ENCODE data around the gene ANP32E. TPM values are rescaled to one million over a fixed set of nuclear protein-coding genes. Genes with fewer than 3 reads are reported as not detected.
A peak's percentile ranks its signal among the peaks of the same experiment; 100 is the strongest.

Gene ANP32E
- total and polyA plus RNA-seq, 4 donors, result 8.8 to 41.5 (median 25.6) TPM

DNA sequence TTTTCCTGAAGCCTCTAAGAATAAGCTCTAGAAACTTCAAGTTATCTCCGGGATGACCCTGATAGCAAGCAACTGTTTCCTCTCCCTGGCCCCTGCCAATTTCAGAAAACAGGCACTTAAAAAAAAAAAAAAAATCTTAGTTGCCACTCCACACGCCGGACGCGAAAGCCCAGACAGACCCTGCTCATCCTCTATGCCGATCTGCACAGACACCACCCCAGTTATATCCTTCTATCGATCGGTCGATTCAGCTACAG lies 1.7 kb downstream of the ANP32E start:
- Histone ChIP-seq H3K27ac (ENCODE audit: low read depth in 1 of 2, low read length in 2 of 2) (peak overlapping the region; percentile 98), H3K27me3 (ENCODE audit: control insufficient read depth in 4 of 4, insufficient read depth in 4 of 4, low read length in 3 of 4) (no peaks in the 10 kb centered on the region), H3K4me3 (ENCODE audit: low read depth in 1 of 3, low read length in 3 of 3) (peak overlapping the region; percentile 73 to 97 (median 92)), H3K9me3 (ENCODE audit: control insufficient read depth in 4 of 4, low read length in 3 of 4) (no peaks in the 10 kb centered on the region), H3K4me1 (ENCODE audit: control insufficient read depth in 4 of 4, insufficient read depth in 4 of 4, low read length in 3 of 4) (peaks cover 1 to 20% (median 6%) of the 10 kb centered on the region in 4 donors), H3K36me3 (ENCODE audit: control insufficient read depth in 4 of 4, insufficient read depth in 3 of 4, low read depth in 1 of 4, low read length in 3 of 4) (peaks cover 0 to 6% (median under 1%) of the 10 kb centered on the region in 4 donors), H3K9ac (ENCODE audit: low read depth in 1 of 2, low read length in 2 of 2) (peak overlapping the region; percentile 68 to 91)
- WGBS, result 0% methylated on average over 9 of the region's 9 CpGs
- no peak for DNase-seq (ENCODE audit: low spot score)
- no peak for TF ChIP-seq HNF4A (conservative IDR thresholded peaks at IDR 0.05)
- no peak for TF ChIP-seq SP1 (IDR thresholded peaks at IDR 0.05)
- TF ChIP-seq GABPA (IDR thresholded peaks at IDR 0.05 in 1 of 2, conservative IDR thresholded peaks at IDR 0.05 in 1 of 2), result no peak
- TF ChIP-seq, protein P1, sequence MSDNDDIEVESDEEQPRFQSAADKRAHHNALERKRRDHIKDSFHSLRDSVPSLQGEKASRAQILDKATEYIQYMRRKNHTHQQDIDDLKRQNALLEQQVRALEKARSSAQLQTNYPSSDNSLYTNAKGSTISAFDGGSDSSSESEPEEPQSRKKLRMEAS (IDR thresholded peaks at IDR 0.05), result no peak
- TF ChIP-seq, protein P2, sequence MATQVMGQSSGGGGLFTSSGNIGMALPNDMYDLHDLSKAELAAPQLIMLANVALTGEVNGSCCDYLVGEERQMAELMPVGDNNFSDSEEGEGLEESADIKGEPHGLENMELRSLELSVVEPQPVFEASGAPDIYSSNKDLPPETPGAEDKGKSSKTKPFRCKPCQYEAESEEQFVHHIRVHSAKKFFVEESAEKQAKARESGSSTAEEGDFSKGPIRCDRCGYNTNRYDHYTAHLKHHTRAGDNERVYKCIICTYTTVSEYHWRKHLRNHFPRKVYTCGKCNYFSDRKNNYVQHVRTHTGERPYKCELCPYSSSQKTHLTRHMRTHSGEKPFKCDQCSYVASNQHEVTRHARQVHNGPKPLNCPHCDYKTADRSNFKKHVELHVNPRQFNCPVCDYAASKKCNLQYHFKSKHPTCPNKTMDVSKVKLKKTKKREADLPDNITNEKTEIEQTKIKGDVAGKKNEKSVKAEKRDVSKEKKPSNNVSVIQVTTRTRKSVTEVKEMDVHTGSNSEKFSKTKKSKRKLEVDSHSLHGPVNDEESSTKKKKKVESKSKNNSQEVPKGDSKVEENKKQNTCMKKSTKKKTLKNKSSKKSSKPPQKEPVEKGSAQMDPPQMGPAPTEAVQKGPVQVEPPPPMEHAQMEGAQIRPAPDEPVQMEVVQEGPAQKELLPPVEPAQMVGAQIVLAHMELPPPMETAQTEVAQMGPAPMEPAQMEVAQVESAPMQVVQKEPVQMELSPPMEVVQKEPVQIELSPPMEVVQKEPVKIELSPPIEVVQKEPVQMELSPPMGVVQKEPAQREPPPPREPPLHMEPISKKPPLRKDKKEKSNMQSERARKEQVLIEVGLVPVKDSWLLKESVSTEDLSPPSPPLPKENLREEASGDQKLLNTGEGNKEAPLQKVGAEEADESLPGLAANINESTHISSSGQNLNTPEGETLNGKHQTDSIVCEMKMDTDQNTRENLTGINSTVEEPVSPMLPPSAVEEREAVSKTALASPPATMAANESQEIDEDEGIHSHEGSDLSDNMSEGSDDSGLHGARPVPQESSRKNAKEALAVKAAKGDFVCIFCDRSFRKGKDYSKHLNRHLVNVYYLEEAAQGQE (IDR thresholded peaks at IDR 0.05), result no peak
- TF ChIP-seq, protein P3, sequence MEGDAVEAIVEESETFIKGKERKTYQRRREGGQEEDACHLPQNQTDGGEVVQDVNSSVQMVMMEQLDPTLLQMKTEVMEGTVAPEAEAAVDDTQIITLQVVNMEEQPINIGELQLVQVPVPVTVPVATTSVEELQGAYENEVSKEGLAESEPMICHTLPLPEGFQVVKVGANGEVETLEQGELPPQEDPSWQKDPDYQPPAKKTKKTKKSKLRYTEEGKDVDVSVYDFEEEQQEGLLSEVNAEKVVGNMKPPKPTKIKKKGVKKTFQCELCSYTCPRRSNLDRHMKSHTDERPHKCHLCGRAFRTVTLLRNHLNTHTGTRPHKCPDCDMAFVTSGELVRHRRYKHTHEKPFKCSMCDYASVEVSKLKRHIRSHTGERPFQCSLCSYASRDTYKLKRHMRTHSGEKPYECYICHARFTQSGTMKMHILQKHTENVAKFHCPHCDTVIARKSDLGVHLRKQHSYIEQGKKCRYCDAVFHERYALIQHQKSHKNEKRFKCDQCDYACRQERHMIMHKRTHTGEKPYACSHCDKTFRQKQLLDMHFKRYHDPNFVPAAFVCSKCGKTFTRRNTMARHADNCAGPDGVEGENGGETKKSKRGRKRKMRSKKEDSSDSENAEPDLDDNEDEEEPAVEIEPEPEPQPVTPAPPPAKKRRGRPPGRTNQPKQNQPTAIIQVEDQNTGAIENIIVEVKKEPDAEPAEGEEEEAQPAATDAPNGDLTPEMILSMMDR (IDR thresholded peaks at IDR 0.05; ENCODE audit: low read depth, low read length, missing input control), result no peak
- TF ChIP-seq TAF1 (conservative IDR thresholded peaks at IDR 0.05), result no peak
- TF ChIP-seq, protein P4, sequence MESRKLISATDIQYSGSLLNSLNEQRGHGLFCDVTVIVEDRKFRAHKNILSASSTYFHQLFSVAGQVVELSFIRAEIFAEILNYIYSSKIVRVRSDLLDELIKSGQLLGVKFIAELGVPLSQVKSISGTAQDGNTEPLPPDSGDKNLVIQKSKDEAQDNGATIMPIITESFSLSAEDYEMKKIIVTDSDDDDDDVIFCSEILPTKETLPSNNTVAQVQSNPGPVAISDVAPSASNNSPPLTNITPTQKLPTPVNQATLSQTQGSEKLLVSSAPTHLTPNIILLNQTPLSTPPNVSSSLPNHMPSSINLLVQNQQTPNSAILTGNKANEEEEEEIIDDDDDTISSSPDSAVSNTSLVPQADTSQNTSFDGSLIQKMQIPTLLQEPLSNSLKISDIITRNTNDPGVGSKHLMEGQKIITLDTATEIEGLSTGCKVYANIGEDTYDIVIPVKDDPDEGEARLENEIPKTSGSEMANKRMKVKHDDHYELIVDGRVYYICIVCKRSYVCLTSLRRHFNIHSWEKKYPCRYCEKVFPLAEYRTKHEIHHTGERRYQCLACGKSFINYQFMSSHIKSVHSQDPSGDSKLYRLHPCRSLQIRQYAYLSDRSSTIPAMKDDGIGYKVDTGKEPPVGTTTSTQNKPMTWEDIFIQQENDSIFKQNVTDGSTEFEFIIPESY (IDR thresholded peaks at IDR 0.05), result no peak
- no peak for TF ChIP-seq RXRA (IDR thresholded peaks at IDR 0.05)
- TF ChIP-seq HNF4G (IDR thresholded peaks at IDR 0.05), result no peak

DNA sequence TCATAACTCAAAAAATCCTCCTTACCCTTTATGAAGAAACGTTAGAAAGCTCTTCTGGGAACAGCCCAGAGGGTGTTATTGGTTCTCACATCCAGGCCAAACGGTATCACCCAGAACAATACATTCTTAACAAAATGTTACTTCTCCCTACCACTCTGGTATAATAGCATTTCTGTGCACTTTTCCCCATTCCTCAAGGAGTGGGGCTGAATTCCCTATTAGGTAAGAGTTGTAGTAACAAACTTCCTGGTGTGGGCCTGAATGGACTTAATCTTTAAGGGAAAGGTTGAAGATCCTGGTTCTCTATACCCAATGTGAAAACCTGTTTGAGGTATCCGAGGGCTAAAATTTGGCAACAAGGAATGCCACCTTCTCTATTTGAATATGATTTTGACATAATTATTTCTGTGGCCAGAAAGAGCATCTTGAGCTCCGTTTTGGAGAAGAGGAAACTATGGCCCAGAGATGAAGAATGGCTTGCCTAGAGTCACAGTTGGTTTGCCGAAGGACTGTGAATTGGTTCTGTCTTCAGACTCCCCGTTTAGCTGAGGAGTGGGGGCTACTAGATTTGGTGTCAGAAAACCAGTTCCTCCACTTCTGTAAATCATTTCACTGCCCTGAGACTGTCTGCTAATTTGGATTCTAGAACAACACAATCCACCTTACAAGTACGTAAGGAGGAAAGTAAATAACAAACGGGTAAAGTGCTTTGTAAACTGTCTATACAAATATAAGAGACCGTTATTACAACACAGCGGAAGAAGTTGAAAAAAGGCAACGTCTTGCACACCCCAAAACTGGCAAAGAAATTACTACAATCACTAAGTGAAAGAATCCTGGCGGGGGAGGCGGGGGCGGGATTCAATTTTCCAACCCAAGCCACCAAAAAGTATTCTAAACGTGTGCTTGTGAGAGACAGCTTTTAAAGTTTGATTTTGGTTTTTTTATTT lies 2.3 kb downstream of the ANP32E start:
- H3K36me3 ChIP-seq (ENCODE audit: control insufficient read depth in 4 of 4, insufficient read depth in 3 of 4, low read depth in 1 of 4, low read length in 3 of 4), result peaks cover 0 to 6% (median under 1%) of the 10 kb centered on the region in 4 donors
- H3K9ac ChIP-seq (ENCODE audit: low read depth in 1 of 2, low read length in 2 of 2), result peak overlapping the region; percentile 68 to 91
- no peak for DNase-seq (ENCODE audit: low spot score)
- H3K27ac ChIP-seq (ENCODE audit: low read depth in 1 of 2, low read length in 2 of 2), result peak overlapping the region; percentile 98
- WGBS, result 29% methylated on average over 15 of the region's 15 CpGs
- no peaks in the 10 kb centered on the region for H3K9me3 ChIP-seq (ENCODE audit: control insufficient read depth in 4 of 4, low read length in 3 of 4)
- peaks cover 1 to 20% (median 6%) of the 10 kb centered on the region in 4 donors for H3K4me1 ChIP-seq (ENCODE audit: control insufficient read depth in 4 of 4, insufficient read depth in 4 of 4, low read length in 3 of 4)
- H3K27me3 ChIP-seq (ENCODE audit: control insufficient read depth in 4 of 4, insufficient read depth in 4 of 4, low read length in 3 of 4), result no peaks in the 10 kb centered on the region
- H3K4me3 ChIP-seq (ENCODE audit: low read depth in 1 of 3, low read length in 3 of 3), result peak overlapping the region in 2 of 3 donors; percentile 92 to 97
- TF ChIP-seq, protein P3 (IDR thresholded peaks at IDR 0.05; ENCODE audit: low read depth, low read length, missing input control), result no peak
- TF ChIP-seq, protein P1 (IDR thresholded peaks at IDR 0.05), result no peak
- TF ChIP-seq RAD21 (IDR thresholded peaks at IDR 0.05) (no peak), GABPA (IDR thresholded peaks at IDR 0.05 in 1 of 2, conservative IDR thresholded peaks at IDR 0.05 in 1 of 2) (no peak), NR2F2 (IDR thresholded peaks at IDR 0.05) (no peak), HNF4A (conservative IDR thresholded peaks at IDR 0.05) (no peak), SP1 (IDR thresholded peaks at IDR 0.05) (no peak), FOXA1 (IDR thresholded peaks at IDR 0.05) (no peak), JUND (IDR thresholded peaks at IDR 0.05) (no peak), FOXA2 (IDR thresholded peaks at IDR 0.05) (no peak), TAF1 (conservative IDR thresholded peaks at IDR 0.05) (no peak), HNF4G (IDR thresholded peaks at IDR 0.05) (no peak), YY1 (IDR thresholded peaks at IDR 0.05) (no peak), EGR1 (IDR thresholded peaks at IDR 0.05; ENCODE audit: low read depth in 2 of 2) (no peak)
- TF ChIP-seq, protein P4 (IDR thresholded peaks at IDR 0.05), result no peak

Measured in liver (tissue), 9 donors.